ENCODE results near the gene ALG12. TPM values are rescaled to one million over a fixed set of nuclear protein-coding genes. Genes with fewer than 3 reads are reported as not detected.

The ALG12 gene
- total RNA-seq, 1 donor from 2014 or later, result 14.7 TPM

- Mint-ChIP-seq H3K9me3 (ENCODE audit: unreplicated experiment) (peaks cover 6% of the 10 kb centered on the region), H3K36me3 (ENCODE audit: unreplicated experiment) (no peaks in the 10 kb centered on the region), H3K4me3 (ENCODE audit: unreplicated experiment) (no peak overlapping the region), H3K27me3 (ENCODE audit: unreplicated experiment) (peaks cover 12% of the 10 kb centered on the region), H3K27ac (ENCODE audit: unreplicated experiment) (no peak overlapping the region), H3K4me1 (ENCODE audit: low read depth, unreplicated experiment) (peaks cover 8% of the 10 kb centered on the region)
- no peak for TF ChIP-seq CTCF (IDR thresholded peaks at IDR 0.05; ENCODE audit: partially characterized antibody, unreplicated experiment)
- DNase-seq, result peak; percentile 15
These were observed 47.1 kb upstream of the ALG12 start for GRCh38 chr22:49965091-49966040.

GRCh38 chr22:49964136-49965090 is 46.2 kb upstream of the ALG12 start:
- TF ChIP-seq CTCF (IDR thresholded peaks at IDR 0.05; ENCODE audit: partially characterized antibody, unreplicated experiment), result no peak
- H3K27me3 Mint-ChIP-seq (ENCODE audit: unreplicated experiment), result peaks cover 10% of the 10 kb centered on the region
- H3K27ac Mint-ChIP-seq (ENCODE audit: unreplicated experiment), result no peak overlapping the region
- peaks cover 8% of the 10 kb centered on the region for H3K4me1 Mint-ChIP-seq (ENCODE audit: low read depth, unreplicated experiment)
- H3K9me3 Mint-ChIP-seq (ENCODE audit: unreplicated experiment), result peaks cover 8% of the 10 kb centered on the region
- peak overlapping the region; percentile 75 for H3K4me3 Mint-ChIP-seq (ENCODE audit: unreplicated experiment)
- DNase-seq, result peak; percentile 19
- no peaks in the 10 kb centered on the region for H3K36me3 Mint-ChIP-seq (ENCODE audit: unreplicated experiment)

- no peak for TF ChIP-seq CTCF (IDR thresholded peaks at IDR 0.05; ENCODE audit: partially characterized antibody, unreplicated experiment)
- Mint-ChIP-seq H3K27me3 (ENCODE audit: unreplicated experiment) (peaks cover 12% of the 10 kb centered on the region), H3K36me3 (ENCODE audit: unreplicated experiment) (no peaks in the 10 kb centered on the region), H3K27ac (ENCODE audit: unreplicated experiment) (peak overlapping the region; percentile 59), H3K9me3 (ENCODE audit: unreplicated experiment) (peaks cover 10% of the 10 kb centered on the region), H3K4me1 (ENCODE audit: low read depth, unreplicated experiment) (peaks cover 8% of the 10 kb centered on the region), H3K4me3 (ENCODE audit: unreplicated experiment) (peak overlapping the region; percentile 75)
- DNase-seq, result no peak
These were observed 45.4 kb upstream of the ALG12 start for GRCh38 chr22:49963647-49964026.

GRCh38 chr22:49962751-49963646 is 44.8 kb upstream of the ALG12 start:
- peak overlapping the region; percentile 28 for H3K27ac Mint-ChIP-seq (ENCODE audit: unreplicated experiment)
- DNase-seq, result peak; percentile 54
- peaks cover 10% of the 10 kb centered on the region for H3K9me3 Mint-ChIP-seq (ENCODE audit: unreplicated experiment)

More at GRCh38 chr22:49962751-49963646, 44.8 kb upstream of the ALG12 start:
- peaks cover 10% of the 10 kb centered on the region for H3K4me1 Mint-ChIP-seq (ENCODE audit: low read depth, unreplicated experiment)
- TF ChIP-seq CTCF (IDR thresholded peaks at IDR 0.05; ENCODE audit: partially characterized antibody, unreplicated experiment), result no peak
- no peaks in the 10 kb centered on the region for H3K36me3 Mint-ChIP-seq (ENCODE audit: unreplicated experiment)
- peaks cover 10% of the 10 kb centered on the region for H3K27me3 Mint-ChIP-seq (ENCODE audit: unreplicated experiment)
- H3K4me3 Mint-ChIP-seq (ENCODE audit: unreplicated experiment), result peak overlapping the region; percentile 69
